Activated T-cell treated with anti-CD3 and anti-CD28 coated beads for 4 hours (primary cell): Measurements from ENCODE around the gene WNK4.

Source experiments
- DNase-seq: peaks from one replicate; pipeline ENCODE4 v3.0.0-alpha.2; 2020

Gene WNK4

DNA sequence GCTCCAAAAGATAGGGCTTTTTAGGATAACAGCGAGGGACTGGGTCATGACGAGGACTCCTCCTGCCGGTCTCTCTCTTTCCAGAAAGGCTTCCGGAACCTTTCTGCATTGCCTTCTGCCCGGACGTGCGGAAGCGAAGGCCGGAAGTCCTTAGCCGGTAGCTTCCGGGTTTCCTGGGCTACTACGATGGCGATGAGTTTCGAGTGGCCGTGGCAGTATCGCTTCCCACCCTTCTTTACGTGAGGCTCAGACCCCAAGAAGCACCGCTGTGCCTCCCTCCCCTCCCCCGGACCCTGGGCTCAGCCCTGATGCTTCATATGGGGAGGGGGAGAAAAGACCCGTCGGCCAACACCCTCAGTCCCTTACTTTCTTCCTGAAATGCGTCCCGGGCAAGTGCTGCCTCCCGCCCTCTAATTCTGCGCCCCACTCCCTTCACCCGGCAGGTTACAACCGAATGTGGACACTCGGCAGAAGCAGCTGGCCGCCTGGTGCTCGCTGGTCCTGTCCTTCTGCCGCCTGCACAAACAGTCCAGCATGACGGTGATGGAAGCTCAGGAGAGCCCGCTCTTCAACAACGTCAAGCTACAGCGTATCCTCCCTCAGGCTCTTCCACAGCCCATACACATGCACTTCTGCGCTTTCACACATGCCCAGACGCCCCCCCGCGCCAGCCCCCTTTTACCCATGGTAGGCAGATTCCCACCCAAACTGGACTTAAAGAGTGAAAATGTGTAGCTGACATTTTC lies 6.9 kb upstream of the WNK4 start, which contains the start of gene VPS25:
VPS25 (plus strand) TSS at position 160 of the 746 bp plus-strand sequence; CDS start at position 187, 27 bp downstream.
- peak; percentile 60 for DNase-seq

DNA sequence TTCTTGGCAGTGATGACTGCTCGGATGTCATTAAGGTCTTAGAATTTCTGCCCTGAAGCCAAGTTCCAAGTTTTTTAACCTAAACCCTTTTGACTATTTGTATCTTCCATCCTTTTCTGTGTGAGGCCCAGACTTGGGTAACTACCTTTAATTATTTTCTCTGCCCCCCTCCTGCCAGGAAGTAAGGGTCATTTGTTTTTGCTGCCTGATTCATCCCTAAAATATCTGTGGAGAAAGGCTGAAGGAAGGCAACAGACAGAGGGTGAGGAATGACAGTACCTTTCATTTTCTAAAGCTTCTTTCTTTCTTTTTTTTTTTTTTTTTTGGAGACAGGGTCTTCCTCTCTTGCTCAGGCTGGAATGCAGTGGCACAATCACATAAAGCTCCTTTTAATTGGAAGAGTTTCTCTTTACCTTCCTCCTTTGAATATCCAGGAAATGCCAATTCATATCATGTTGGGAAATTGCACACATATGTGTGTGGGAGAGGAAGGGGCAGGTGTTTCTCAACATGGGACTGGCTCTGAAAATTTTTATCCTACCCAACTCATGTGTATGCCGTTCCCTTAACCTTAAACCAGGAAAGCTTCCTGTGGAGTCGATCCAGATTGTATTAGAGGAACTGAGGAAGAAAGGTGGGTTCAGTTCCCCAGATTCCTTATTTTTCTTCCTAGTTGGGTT lies 6.2 kb upstream of the WNK4 start:
- no peak for DNase-seq

GRCh38 chr17:42775534-42776098 lies 4.8 kb upstream of the WNK4 start:
- DNase-seq, result no peak

DNA sequence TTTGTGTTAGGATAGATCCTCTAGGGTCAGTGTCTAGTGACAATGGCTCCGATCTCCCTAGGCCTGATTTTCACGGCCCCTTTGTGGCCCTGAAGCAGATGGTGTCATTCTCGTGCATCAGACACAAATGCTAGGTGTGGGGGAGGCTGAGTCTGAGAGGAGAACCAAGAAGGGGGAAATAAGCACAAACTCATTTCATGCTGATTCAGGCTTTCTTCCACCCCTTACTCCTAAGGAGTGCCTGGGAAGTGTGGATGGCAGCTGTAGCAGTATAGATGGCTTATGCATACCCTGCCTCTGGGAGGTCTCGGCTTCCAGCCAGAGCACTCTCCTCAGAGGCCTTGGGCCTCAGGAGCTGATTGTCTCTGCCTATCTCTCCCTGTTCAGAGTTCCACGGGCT lies 1.8 kb upstream of the WNK4 start:
- no peak for DNase-seq

DNA sequence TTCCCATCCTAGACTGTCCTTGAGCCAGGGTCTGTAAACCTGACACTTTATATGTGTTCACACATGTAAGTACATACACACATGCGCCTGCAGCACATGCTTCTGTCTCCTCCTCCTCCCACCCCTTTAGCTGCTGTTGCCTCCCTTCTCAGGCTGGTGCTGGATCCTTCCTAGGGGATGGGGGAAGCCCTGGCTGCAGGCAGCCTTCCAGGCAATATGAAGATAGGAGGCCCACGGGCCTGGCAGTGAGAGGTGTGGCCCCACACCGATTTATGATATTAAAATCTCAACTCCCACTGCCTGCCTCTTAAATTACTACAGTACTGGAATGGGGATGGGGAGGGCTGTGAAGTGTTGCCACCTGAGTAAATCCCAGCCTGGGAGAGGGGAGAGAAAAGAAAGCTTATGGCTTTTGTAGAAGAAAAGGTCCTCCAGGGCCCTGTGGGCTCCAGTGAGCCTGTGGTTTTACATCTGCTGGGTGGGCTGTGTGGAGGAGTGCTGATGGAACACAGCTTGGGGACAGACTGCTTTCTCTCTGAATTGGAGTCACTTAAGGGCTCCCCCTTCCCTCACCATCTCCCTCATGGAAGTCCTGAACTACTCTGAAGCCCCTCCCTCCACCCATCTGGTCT lies 990 bp upstream of the WNK4 start:
- DNase-seq, result no peak

GRCh38 chr17:42780851-42781638 lies 635 bp downstream of the WNK4 start:
- DNase-seq, result no peak

GRCh38 chr17:42781639-42782165 lies 1.3 kb downstream of the WNK4 start:
- DNase-seq, result no peak

DNA sequence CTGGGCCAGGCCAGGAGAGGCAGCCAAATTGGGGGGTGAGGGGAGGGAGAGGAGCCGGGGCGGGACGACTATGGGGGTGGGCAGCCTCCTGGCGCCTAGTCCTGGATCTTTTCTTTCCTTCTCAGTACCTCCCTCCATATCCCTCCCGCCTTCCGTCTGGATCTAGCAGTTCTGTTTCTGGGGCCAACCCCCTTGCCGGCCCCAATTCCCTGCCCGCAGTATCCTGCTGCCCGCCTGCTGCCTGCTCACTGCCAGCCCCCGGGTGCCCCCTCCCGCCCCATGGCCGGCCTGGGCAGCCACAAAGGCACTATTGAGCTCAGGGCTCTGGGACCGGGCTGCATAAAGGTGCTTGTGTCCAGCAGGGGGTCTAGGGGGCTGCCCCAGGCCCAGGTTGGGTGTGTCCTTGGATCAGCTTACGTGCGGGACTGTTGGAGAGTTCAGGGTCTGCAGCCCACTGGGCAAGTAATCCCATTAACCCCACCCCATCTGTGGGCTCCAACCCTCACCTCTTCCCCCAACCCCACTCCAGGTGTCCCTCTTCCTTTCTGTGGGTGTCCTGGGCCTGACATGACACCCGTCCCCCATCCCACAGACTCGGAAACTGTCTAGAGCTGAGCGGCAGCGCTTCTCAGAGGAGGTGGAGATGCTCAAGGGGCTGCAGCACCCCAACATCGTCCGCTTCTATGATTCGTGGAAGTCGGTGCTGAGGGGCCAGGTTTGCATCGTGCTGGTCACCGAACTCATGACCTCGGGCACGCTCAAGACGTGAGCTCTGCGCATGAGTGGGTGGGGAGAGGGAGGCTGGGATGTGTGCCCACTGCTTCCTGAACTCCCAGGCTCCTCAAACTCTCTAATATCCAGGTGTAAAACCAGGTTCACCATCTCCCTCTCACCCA lies 2.0 kb downstream of the WNK4 start:
- DNase-seq, result no peak

DNA sequence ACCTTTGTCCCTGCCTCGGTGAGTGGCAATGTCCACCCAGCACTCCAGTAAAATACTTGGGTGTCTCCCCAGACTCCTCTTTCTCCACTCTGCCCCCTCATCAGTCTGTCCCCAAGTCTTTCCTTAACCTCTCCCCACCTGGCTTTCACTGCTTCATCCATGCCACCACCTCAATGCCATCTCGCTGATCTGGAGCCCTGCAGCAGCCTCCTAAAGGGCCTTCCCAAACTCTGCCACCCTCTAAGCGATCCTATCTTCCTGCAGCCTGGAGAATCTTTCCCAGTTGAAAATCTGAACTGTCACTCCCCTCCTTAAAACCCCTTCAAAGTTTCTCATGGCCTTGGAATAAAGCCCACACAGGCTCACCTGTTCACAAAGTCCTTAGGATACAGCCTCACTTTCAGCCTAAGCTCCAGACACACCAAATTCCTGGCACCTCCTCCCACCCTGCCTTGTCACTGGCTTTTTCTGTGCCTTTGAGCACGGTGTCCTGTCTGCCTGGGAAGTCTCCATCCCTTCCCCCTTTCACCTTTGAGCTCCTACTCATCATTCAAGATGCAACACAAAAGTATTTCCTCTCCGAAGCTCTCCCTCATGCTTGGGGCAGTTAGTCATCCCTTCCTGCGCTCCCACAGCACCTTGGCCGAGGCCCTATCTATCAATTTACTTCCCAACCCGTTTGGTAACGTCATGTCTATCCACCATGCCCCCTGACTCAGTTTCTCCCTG lies 2.8 kb downstream of the WNK4 start:
- no peak for DNase-seq

DNA sequence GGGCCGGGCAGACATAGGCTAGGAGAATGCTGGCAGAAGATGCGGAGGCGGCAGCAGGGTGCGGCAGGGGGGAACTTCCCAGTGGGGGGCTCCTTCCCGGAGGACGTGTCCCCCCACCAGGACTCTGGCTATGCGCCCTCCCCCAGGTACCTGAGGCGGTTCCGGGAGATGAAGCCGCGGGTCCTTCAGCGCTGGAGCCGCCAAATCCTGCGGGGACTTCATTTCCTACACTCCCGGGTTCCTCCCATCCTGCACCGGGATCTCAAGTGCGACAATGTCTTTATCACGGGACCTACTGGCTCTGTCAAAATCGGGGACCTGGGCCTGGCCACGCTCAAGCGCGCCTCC lies 3.4 kb downstream of the WNK4 start:
- no peak for DNase-seq

DNA sequence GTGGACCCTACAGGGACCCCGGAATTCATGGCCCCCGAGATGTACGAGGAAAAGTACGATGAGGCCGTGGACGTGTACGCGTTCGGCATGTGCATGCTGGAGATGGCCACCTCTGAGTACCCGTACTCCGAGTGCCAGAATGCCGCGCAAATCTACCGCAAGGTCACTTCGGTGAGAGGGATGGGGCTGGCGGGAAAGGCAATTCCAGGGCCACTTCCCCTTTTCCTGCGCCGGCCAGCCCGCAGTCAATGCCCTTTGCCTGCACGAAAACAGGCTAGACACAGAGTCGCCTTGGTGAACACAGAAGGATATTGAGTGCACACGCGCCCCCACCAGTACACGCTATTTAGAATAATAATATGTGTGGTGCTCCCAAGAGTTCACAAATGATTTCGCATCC lies 4.0 kb downstream of the WNK4 start:
- DNase-seq, result no peak

DNA sequence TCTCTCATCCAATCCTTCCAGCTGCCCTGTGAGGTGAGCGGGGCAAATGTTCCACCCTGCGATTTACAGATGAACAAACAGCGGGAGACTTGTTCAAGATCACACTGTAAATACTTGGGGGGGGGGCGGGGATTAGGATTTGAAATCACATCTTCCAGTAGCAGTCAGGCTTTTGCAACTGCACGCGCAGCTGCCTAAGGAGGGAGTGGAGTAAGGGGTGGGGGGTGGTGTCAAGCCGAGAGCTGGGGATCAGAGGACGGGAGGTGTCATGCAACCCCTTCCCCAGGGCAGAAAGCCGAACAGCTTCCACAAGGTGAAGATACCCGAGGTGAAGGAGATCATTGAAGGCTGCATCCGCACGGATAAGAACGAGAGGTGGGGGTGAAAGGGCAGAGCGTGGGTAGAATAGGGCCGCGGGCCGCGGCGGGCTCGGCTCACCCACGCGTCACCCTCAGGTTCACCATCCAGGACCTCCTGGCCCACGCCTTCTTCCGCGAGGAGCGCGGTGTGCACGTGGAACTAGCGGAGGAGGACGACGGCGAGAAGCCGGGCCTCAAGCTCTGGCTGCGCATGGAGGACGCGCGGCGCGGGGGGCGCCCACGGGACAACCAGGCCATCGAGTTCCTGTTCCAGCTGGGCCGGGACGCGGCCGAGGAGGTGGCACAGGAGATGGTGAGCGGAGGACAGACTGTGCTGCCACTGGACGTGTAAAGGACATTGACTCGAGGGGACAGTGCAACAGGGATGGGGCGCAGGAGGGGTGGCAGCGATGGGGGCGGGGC lies 4.6 kb downstream of the WNK4 start:
- no peak for DNase-seq

- no peak for DNase-seq
These were observed 6.9 kb downstream of the WNK4 start for GRCh38 chr17:42787266-42787665.

DNA sequence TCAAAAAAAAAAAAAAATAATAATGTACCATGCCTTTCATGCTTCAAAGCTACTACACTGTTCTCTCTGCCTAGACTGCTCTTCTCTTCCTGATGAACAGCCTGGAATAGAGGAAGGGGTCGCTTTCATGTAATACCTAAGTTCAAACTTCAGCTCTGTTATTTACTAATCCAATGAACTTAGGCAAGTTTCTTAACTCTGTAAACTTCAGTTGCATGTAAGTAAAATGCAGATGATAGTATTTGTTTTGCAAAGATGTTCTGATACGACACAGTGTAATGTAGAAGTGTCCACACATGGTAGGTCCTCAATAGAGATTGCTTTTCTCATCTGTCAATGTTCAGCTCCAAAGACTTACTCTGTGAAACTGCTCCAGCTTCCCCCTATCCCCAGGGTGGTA lies 11.5 kb downstream of the WNK4 start:
- no peak for DNase-seq

GRCh38 chr17:42792545-42792944 lies 12.1 kb downstream of the WNK4 start:
- DNase-seq, result no peak

- DNase-seq, result no peak
These were observed 14.7 kb downstream of the WNK4 start for GRCh38 chr17:42795061-42795460.

DNA sequence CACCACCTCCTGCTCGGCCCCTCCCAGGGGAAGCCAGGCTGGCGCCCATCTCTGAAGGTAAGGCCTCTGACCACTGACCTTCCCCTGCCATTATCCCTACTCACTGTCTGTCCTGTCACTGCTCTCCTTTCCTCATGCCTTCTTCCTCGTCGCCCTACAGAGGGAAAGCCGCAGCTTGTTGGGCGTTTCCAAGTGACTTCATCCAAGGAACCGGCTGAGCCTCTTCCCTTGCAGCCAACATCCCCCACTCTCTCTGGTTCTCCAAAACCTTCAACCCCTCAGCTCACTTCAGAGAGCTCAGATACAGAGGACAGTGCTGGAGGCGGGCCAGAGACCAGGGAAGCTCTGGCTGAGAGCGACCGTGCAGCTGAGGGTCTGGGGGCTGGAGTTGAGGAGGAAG lies 15.1 kb downstream of the WNK4 start:
- DNase-seq, result no peak

DNA sequence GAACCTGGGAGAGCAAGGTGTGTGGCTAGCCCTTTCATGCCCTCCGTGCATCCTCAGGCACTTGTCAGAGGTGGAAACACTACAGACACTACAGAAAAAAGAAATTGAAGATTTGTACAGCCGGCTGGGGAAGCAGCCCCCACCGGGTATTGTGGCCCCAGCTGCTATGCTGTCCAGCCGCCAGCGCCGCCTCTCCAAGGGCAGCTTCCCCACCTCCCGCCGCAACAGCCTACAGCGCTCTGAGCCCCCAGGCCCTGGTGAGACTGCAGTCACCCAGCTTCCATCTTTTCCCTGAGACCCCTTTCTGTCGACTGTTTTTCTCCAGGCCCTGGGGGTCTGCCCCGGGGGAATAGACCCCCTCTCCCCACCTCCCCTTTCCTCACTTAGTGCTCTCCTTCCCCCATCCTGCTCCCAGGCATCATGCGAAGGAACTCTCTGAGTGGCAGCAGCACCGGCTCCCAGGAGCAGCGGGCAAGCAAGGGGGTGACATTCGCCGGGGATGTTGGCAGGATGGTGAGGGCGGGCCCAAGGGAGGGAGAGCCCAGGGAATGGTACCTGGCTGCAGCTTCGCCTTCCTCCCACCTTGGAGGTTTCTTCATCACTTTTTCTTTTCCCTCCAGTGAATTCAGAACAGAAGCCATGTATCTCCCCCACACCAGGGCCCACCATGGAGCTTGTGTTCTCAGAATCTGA lies 15.8 kb downstream of the WNK4 start:
- no peak for DNase-seq
